Thoracic aorta (tissue), 2 donors: ENCODE measurements around the gene BCKDHA. TPM values are rescaled to one million over a fixed set of nuclear protein-coding genes. Genes with fewer than 3 reads are reported as not detected.

Experiments used
- ATAC-seq: fragments of 150-250 bp; one replicate; pipeline ENCODE4 v1.8.0; 2017; ENCODE audit warnings: low read depth; ENCODE audit not compliant: insufficient number of reproducible peaks, low FRiP score
- DNase-seq: peaks from one replicate; pipeline ENCODE4 v3.0.0-alpha.2; 2020; ENCODE audit warnings: low spot score
- H3K27ac ChIP-seq, 2 donors: fragments of 200-600 bp; sonication (generic); 1 replicate in 1 of 2; 2 replicates in 1 of 2; pipeline ENCODE4 v1.5.1; 2016; ENCODE audit warnings: mild to moderate bottlenecking in 2 of 2, moderate library complexity in 2 of 2
- H3K27me3 ChIP-seq: fragments of 200-600 bp; sonication (generic); replicated peaks from 2 replicates; pipeline ENCODE4 v1.6.0; 2016; ENCODE audit warnings: mild to moderate bottlenecking; ENCODE audit not compliant: insufficient read depth
- H3K36me3 ChIP-seq: fragments of 200-600 bp; sonication (generic); one replicate; pipeline ENCODE4 v1.5.1; 2016
- H3K4me1 ChIP-seq, 2 donors: fragments of 200-600 bp; sonication (generic); 1 replicate in 1 of 2; 2 replicates in 1 of 2; pipeline versions ENCODE4 v1.5.1 to v1.6.0; 2016; ENCODE audit warnings: low read depth in 2 of 2, mild to moderate bottlenecking in 1 of 2; ENCODE audit not compliant: control insufficient read depth in 1 of 2
- H3K4me3 ChIP-seq: fragments of 200-600 bp; sonication (generic); 2 replicates; pipeline ENCODE4 v1.5.1; 2016; ENCODE audit warnings: mild to moderate bottlenecking
- H3K9me3 ChIP-seq: fragments of 200-600 bp; sonication (generic); 2 replicates; pipeline ENCODE4 v1.5.1; 2016
- CTCF ChIP-seq: fragments of 200-600 bp; sonication (generic); IDR thresholded peaks from one replicate; pipeline ENCODE4 v1.5.1; 2019; ENCODE audit warnings: antibody characterized with exemption
- total RNA-seq, 2 donors: library from RNA; depleted of rRNA; stranded (reverse); fragments of >200 nt; gene quantifications; one replicate each; pipeline versions ENCODE4 v1.1.0 to v1.2.3, GENCODE V29; 2016

BCKDHA gene
- total RNA-seq, 2 donors from 2014 or later = 18.5 to 35.9 TPM

GRCh38 chr19:41435936-41436673, 38.5 kb downstream of the BCKDHA start:
- no peak for DNase-seq
- ATAC-seq = no peak
- H3K36me3 ChIP-seq = peaks cover 16% of the 10 kb centered on the region
- H3K4me3 ChIP-seq = no peak overlapping the region
- H3K4me1 ChIP-seq = peaks cover 3 to 9% of the 10 kb centered on the region in 2 donors
- no peaks in the 10 kb centered on the region for H3K27me3 ChIP-seq
- no peaks in the 10 kb centered on the region for H3K9me3 ChIP-seq
- no peak overlapping the region for H3K27ac ChIP-seq
- TF ChIP-seq CTCF = no peak

- H3K4me1 ChIP-seq = peaks cover 3 to 9% of the 10 kb centered on the region in 2 donors
- no peak for TF ChIP-seq CTCF
- no peak for ATAC-seq
- H3K36me3 ChIP-seq = peaks cover 16% of the 10 kb centered on the region
- no peak overlapping the region for H3K27ac ChIP-seq
- no peak overlapping the region for H3K4me3 ChIP-seq
- H3K27me3 ChIP-seq = no peaks in the 10 kb centered on the region
- DNase-seq = no peak
- H3K9me3 ChIP-seq = no peaks in the 10 kb centered on the region
Observed at GRCh38 chr19:41436674-41436951, 39.0 kb downstream of the BCKDHA start.

- no peak for TF ChIP-seq CTCF
- H3K9me3 ChIP-seq = no peaks in the 10 kb centered on the region
- no peak overlapping the region for H3K4me3 ChIP-seq
- DNase-seq (no peak), ATAC-seq (no peak)
- no peaks in the 10 kb centered on the region for H3K27me3 ChIP-seq
- H3K36me3 ChIP-seq = peaks cover 10% of the 10 kb centered on the region
- peaks cover 3 to 9% of the 10 kb centered on the region in 2 donors for H3K4me1 ChIP-seq
- H3K27ac ChIP-seq = no peak overlapping the region
Observed at GRCh38 chr19:41437944-41438574, 40.4 kb downstream of the BCKDHA start.

GRCh38 chr19:41439441-41440222, 42.0 kb downstream of the BCKDHA start, which contains the start of gene DMAC2:
TSS of gene DMAC2 (minus strand) at chr19:41439912. CDS start at chr19:41439899, 13 bp downstream.
- peak within 1 kb of the TSS; percentile 94 to 100 for H3K27ac ChIP-seq
- TF ChIP-seq CTCF = no peak
- ATAC-seq (peak; percentile 94), DNase-seq (peak; percentile 96)
- peaks cover 8% of the 10 kb centered on the region for H3K36me3 ChIP-seq
- peaks cover 3 to 9% of the 10 kb centered on the region in 2 donors for H3K4me1 ChIP-seq
- peak within 1 kb of the TSS; percentile 100 for H3K4me3 ChIP-seq
- H3K27me3 ChIP-seq = no peaks in the 10 kb centered on the region
- no peaks in the 10 kb centered on the region for H3K9me3 ChIP-seq

- TF ChIP-seq CTCF = no peak
- Histone ChIP-seq H3K4me1 (peaks cover 3 to 9% of the 10 kb centered on the region in 2 donors), H3K27ac (no peak overlapping the region), H3K36me3 (peaks cover 4% of the 10 kb centered on the region), H3K4me3 (no peak overlapping the region), H3K9me3 (no peaks in the 10 kb centered on the region), H3K27me3 (no peaks in the 10 kb centered on the region)
- ATAC-seq (no peak), DNase-seq (no peak)
Observed at GRCh38 chr19:41441321-41441945, 43.8 kb downstream of the BCKDHA start.
